ENCODE results near the gene INO80C.

DNA sequence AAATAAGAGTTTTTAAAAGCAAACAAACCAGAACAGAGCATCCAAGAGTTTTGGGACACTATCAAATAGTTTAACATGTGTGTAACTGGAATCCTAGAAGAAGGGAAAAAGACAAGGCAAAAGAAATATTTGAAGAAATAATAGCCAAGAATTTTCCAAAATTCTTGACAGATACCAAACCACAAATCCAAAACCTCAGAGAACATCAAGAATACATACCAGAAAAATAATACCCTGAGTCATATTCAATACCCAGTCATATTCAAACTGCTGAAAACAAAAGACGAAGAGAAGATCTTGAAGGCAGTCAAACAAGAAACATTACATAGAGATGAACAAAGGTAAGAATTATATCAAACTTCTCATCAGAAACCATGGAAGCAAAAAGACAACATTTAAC lies 22.9 kb downstream of the INO80C start:
- TF ChIP-seq CEBPB (IDR thresholded peaks at IDR 0.05; ENCODE audit: low read depth, low read length) (no peak), POLR2A (IDR thresholded peaks at IDR 0.05; ENCODE audit: low read depth, low read length) (no peak), SMC3 (IDR thresholded peaks at IDR 0.05; ENCODE audit: low read depth, low read length) (no peak), RFX5 (IDR thresholded peaks at IDR 0.05; ENCODE audit: low read depth, low read length) (no peak), MAZ (IDR thresholded peaks at IDR 0.05; ENCODE audit: borderline replicate concordance, low read depth, low read length) (no peak), RCOR1 (IDR thresholded peaks at IDR 0.05; ENCODE audit: insufficient replicate concordance, low read length) (no peak)
- TF ChIP-seq, protein P1, sequence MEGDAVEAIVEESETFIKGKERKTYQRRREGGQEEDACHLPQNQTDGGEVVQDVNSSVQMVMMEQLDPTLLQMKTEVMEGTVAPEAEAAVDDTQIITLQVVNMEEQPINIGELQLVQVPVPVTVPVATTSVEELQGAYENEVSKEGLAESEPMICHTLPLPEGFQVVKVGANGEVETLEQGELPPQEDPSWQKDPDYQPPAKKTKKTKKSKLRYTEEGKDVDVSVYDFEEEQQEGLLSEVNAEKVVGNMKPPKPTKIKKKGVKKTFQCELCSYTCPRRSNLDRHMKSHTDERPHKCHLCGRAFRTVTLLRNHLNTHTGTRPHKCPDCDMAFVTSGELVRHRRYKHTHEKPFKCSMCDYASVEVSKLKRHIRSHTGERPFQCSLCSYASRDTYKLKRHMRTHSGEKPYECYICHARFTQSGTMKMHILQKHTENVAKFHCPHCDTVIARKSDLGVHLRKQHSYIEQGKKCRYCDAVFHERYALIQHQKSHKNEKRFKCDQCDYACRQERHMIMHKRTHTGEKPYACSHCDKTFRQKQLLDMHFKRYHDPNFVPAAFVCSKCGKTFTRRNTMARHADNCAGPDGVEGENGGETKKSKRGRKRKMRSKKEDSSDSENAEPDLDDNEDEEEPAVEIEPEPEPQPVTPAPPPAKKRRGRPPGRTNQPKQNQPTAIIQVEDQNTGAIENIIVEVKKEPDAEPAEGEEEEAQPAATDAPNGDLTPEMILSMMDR (conservative IDR thresholded peaks at IDR 0.05; ENCODE audit: low read depth, low read length), result no peak
- TF ChIP-seq, protein P2, sequence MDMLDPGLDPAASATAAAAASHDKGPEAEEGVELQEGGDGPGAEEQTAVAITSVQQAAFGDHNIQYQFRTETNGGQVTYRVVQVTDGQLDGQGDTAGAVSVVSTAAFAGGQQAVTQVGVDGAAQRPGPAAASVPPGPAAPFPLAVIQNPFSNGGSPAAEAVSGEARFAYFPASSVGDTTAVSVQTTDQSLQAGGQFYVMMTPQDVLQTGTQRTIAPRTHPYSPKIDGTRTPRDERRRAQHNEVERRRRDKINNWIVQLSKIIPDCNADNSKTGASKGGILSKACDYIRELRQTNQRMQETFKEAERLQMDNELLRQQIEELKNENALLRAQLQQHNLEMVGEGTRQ (IDR thresholded peaks at IDR 0.05; ENCODE audit: low read depth, low read length), result no peak

Measured in IMR-90 (cell line).